Measurements from ENCODE around the gene CRTC2.

Gene CRTC2

GRCh38 chr1:153970346-153970745, 11.9 kb upstream of the CRTC2 start:
- no peak for DNase-seq

GRCh38 chr1:153968972-153969371, 10.6 kb upstream of the CRTC2 start:
- DNase-seq, result no peak

- DNase-seq, result peak; percentile 35
These were observed 10.0 kb upstream of the CRTC2 start for GRCh38 chr1:153968408-153968807.

GRCh38 chr1:153968000-153968363, 9.6 kb upstream of the CRTC2 start:
- DNase-seq, result no peak

GRCh38 chr1:153967107-153967999, 8.9 kb upstream of the CRTC2 start, which contains the start of gene CREB3L4:
Gene CREB3L4 (plus strand): TSS chr1:153967902. CDS start chr1:153968526, 624 bp downstream.
- DNase-seq, result peak; percentile 99

GRCh38 chr1:153963850-153964331, 5.5 kb upstream of the CRTC2 start:
- DNase-seq, result no peak

- peak; percentile 99 for DNase-seq
These were observed 4.8 kb upstream of the CRTC2 start, which contains the start of gene SLC39A1 for GRCh38 chr1:153963030-153963849. Gene SLC39A1 (minus strand): TSS chr1:153963537. CDS start chr1:153962715, 822 bp downstream.

- DNase-seq, result peak; percentile 55
These were observed 3.9 kb upstream of the CRTC2 start for GRCh38 chr1:153962088-153963029.

- DNase-seq, result no peak
These were observed 3.0 kb upstream of the CRTC2 start for GRCh38 chr1:153961421-153961820.

- no peak for DNase-seq
These were observed 1.8 kb upstream of the CRTC2 start for GRCh38 chr1:153960206-153960605.

- DNase-seq, result peak; percentile 42
These were observed 1.0 kb upstream of the CRTC2 start for GRCh38 chr1:153959454-153959853.

GRCh38 chr1:153958961-153959260, 499 bp upstream of the CRTC2 start:
- no peak for DNase-seq

- peak; percentile 63 for DNase-seq
These were observed 685 bp downstream of the CRTC2 start for GRCh38 chr1:153957744-153958110.

- no peak for DNase-seq
These were observed 1.3 kb downstream of the CRTC2 start for GRCh38 chr1:153956997-153957715.

GRCh38 chr1:153954826-153955225, 3.6 kb downstream of the CRTC2 start:
- no peak for DNase-seq

GRCh38 chr1:153953859-153954365, 4.5 kb downstream of the CRTC2 start:
- no peak for DNase-seq

- no peak for DNase-seq
These were observed 6.6 kb downstream of the CRTC2 start for GRCh38 chr1:153951801-153952200.

- DNase-seq, result no peak
These were observed 7.2 kb downstream of the CRTC2 start for GRCh38 chr1:153951183-153951582.

GRCh38 chr1:153946622-153947241, 11.7 kb downstream of the CRTC2 start, which contains the start of gene DENND4B:
Gene DENND4B (minus strand): TSS chr1:153946718. CDS start chr1:153944374, 2,344 bp downstream.
- peak; percentile 95 for DNase-seq

GRCh38 chr1:153945795-153946621, 12.4 kb downstream of the CRTC2 start:
- DNase-seq, result peak; percentile 78
